CMK (cell line): ENCODE measurements around the gene SMIM36.
"Not testable (repeated sequence)": the region's sequence is repeated elsewhere in the genome, so short reads cannot be mapped to it uniquely, and the experiment has no call there.

Experiments used
- DNase-seq: peaks from one replicate; pipeline ENCODE4 v3.0.0-alpha.2; 2010; ENCODE audit warnings: low read depth

The SMIM36 gene

DNA sequence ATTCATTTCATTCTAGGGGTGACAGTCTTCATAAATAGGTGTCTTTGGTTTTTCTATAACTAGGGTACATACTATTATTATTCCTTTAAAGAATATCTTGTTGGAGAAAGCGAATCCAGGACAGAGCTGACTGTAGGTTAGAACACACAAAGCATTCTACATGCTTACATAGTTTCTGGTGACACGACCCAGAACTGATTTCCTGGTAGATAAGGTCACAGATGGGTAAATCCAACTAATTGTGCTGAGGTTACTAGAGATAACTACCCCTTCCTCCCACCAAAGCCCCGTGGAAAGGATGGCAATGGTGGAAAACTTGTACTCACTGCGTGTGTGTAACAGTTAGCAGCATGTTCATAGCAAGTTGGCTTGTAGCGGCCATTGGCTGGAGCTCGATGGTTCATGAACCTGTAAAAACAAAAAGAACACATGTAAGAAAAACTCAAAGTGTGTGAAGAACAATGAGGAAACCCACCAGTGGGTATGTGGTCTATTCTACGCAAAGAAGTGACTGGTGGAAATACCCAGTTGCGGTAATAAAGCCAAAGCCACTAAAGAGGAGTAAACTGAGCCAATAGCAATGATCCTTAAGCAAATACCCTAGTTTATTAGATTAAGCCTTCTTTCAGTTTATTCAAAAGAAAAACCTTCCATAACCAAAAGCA lies 97.3 kb downstream of the SMIM36 start:
- DNase-seq: no peak

- DNase-seq: no peak
These were observed 99.8 kb downstream of the SMIM36 start for GRCh38 chr17:55411463-55411855.

GRCh38 chr17:55410722-55411462 lies 100.4 kb downstream of the SMIM36 start:
- no peak for DNase-seq

- DNase-seq: no peak
These were observed 102.0 kb downstream of the SMIM36 start for GRCh38 chr17:55409030-55409800.

GRCh38 chr17:55407641-55408566 lies 103.3 kb downstream of the SMIM36 start:
- DNase-seq: no peak

DNA sequence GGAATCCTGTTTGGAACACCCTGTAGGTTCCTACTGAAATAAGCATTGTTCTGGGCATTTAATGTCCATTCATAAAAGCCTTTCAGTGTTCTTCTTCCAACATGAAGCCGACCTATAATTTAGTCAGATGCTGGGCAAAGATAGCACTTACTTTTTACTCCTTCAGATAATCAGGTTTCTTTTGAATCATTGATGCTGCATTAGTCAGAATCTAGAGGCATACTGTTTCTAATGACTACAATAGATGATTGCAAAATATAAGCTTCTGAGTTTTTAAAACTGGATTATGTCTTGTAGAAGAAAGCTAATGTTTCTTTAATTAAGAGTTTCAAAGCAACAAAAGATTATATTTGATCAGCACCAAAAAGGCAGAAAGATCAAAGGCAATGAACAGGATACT lies 105.7 kb downstream of the SMIM36 start:
- DNase-seq: no peak

DNA sequence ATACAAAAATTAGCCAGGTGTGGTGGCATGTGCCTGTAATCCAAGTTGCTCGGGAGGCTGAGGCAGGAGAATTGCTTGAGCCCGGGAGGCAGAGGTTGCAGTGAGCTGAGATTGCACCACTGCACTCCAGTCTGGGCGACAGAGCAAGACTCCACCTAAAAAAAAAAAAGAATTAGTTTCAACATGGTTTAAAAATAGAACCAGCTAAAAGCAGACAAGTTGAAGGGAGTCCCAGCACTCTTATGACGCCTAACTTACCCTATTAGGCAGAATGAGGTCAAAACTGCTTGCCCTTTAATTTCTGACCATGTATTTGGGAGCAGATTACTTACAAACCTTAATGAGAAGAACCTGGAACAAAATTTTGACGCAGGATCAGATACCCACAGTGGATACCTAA lies 107.1 kb downstream of the SMIM36 start:
- not testable (repeated sequence) for DNase-seq

DNA sequence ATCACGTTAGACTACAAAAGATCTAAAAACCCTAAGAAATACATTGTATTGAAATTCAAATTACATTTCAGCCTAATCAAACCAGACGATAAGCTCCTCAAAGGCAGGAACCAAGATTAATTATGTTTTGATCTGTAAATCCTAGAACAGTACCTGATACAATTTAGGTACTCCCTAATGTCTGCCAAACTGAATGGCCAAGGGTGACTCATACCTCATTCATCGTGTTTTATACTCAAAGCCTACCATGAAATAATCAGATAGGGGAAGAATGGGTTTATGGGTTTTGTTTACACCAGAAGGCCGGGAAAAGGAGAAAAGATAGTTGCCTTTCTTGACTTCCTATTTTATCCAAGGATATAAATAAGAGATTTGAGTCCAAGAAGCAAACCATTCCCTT lies 108.9 kb downstream of the SMIM36 start:
- no peak for DNase-seq
